ELF-1 (cell line): ENCODE measurements around the gene KIF5A.
A peak's percentile ranks its signal among the peaks of the same experiment; 100 is the strongest.
"Not testable (repeated sequence)": the region's sequence is repeated elsewhere in the genome, so short reads cannot be mapped to it uniquely, and the experiment has no call there.

Source experiments
- DNase-seq: peaks from one replicate; pipeline ENCODE4 v3.0.0-alpha.2; 2016; ENCODE audit warnings: low read depth, low spot score

The KIF5A gene

DNA sequence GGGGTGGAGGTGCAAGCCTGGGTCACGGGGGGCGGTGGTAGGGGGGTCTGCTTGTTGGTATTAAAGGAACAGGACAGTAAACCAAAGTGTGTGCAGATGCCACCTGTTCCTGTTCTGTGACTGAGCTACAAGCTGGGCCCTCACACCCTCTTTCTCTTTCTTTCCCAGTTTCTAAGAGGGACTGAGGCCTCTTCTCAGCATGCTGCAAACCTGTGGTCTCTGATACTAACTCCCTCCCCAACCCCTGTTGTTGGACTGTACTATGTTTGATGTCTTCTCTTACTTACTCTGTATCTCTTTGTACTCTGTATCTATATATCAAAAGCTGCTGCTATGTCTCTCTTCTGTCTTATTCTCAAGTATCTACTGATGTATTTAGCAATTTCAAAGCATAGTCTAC lies 34.2 kb downstream of the KIF5A start:
- DNase-seq = no peak

DNA sequence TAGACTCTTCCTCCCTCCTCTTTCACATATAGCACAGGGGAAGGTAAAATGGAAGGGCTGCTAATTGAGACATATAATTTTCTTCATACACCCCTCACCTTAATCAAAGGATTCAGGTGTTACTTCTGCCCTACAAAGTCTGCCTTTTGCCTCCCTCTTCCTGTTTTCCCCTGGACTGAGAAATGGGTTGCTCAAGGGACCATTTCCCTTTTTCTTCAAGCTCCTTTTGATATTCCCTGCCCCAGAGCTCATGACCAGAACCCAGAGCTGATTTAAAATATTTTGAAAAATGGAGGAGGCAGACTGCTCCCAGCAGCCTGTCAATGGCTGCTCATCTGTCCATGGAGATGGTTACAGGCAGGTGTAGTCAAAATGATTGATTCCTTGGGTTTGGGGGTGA lies 34.8 kb downstream of the KIF5A start:
- no peak for DNase-seq

DNA sequence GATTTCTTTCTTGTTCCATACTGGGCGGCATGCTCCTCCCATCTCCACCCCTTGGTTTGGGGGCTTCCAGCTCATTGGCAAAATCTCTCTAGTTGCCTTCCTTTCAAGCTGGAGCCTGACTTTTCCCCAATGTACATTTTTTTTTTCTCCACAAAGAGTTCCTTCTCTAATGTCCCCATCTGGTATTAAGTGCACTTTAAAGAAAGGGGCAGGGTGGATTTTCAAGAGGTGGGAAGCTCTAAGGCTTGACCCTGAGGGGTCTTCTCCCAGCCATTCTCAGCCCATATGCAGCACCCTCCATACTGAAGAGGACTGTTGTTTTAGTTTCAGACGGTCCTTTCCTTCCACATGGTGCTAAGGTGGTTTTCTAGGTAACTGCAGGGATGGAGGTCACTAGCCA lies 35.3 kb downstream of the KIF5A start:
- no peak for DNase-seq

DNA sequence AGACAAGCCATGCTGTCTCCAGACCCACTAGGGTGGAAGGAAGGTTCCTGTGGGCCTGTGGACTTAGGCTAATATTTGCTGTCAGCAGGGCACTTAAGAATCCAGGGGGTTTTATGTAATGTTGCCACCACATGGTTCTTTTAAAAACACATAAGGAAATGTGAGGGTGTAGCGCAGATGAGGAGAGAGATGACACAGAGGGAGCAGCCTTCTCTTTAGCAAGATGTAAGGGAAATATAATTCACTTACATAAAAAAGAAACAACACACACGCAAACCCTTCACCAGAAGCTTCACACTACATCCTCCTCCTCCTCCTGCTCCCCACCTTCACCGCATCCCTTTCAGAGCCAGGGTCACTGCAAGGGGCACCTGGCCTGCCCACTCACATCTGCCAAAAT lies 36.3 kb downstream of the KIF5A start:
- no peak for DNase-seq

DNA sequence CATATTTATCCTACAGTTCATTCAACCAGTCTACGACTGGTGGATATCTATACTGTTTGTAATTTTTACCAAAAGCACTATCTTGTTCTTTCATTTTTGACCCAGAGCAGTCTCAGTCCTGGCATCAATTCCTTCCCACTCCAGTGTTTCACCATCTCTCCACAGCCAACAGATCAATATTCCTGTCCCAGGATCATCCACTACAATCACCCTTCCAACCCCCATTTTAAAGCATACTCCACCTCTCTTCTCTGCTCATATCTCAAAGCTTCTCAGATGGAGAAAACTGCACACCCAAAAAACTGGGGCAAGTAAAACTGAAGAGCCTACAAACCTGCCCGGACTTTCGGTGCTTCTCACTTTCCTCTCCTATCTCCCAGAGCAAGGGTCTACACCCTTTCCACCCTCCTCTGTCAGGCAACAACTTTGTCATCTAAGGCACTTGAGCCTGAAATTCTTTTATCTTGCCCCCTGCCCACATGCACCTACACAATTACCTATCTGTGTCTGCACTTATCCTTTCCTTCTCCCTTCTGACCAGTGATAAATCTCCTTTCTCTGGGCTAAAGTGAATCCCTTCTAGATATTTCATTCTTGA lies 37.1 kb downstream of the KIF5A start:
- no peak for DNase-seq

DNA sequence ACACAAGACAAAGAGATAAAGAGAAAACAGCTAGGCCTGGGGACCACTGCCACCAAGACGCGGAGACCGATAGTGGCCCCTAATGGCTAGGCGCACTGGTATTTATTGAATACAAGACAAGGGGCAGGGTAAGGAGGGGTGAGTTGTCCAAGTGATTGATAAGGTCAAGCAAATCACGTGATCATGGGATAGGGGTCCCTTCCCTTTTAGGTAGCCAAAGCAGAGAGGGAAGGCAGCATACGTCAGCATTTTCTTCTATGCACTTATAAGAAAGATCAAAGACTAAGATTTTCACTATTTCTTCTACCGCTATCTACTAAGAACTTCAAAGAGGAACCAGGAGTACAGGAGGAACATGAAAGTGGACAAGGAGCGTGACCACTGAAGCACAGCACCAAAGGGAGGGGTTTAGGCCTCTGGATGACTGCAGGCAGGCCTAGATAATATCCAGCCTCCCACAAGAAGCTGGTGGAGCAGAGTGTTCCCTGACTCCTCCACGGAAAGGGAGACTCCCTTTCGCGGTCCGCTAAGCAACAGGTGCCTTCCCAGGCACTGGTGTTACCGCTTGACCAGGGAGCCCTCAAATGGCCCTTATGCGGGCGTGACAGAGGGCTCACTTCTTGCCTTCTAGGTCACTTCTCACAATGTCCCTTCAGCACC lies 39.2 kb downstream of the KIF5A start:
- DNase-seq = not testable (repeated sequence)

DNA sequence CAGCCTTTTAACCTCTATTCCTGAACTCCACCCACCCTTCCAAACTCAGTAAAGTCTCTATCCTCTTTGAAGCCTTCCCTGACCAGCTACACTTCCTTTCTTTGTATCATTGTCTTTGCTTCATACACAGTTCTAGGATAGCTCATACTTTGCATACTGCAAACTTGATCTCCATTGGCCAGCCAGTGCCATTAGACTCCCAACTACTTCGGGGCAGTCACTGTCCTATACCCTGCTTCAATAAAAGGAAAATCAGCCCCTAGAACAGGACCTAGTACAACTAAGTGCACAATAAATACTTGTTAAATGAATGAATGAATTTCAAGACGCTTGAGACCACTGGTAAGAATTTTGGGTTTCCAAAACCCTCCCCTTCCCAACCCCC lies 40.6 kb downstream of the KIF5A start:
- no peak for DNase-seq

DNA sequence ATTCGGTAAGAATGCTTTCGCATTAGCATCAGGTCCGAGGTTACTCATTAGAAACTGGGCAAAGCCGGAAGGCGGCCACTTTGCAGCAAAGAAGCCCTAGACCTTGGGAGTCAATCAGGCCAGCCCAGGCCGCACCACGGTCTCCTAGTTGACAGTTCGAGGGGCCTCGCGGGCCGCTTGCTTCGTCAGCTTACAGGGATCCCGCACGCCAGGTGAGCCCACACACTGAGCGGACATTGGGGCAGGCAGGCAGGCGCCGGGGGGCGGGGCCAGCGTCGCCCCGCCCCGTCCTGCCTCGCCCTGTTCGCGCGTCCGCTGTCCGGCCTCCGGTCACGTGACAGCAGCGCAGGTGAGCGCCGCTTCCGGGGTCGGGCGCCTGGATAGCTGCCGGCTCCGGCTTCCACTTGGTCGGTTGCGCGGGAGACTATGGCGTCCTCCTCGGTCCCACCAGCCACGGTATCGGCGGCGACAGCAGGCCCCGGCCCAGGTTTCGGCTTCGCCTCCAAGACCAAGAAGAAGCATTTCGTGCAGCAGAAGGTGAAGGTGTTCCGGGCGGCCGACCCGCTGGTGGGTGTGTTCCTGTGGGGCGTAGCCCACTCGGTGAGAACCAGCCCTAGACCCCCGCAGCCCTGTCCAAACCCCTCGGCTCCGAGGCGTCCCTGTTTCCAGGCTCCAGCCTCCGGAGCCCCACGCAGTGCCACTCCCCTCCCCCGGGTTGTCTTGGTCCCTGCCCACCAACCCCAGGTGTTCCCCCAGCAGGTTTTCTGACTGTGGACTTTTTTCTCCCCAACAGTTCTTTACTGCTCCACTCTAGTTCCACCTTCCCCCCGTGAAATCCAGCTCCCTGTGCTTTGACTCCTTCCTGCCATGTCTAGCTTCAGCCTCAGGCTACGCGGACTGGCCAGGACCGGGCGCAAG lies 41.3 kb downstream of the KIF5A start, which contains the start of gene PIP4K2C:
Gene PIP4K2C (plus strand): TSS at position 329 of the 918 bp plus-strand sequence. CDS start 98 bp downstream, at position 427.
- DNase-seq = peak; percentile 97

DNA sequence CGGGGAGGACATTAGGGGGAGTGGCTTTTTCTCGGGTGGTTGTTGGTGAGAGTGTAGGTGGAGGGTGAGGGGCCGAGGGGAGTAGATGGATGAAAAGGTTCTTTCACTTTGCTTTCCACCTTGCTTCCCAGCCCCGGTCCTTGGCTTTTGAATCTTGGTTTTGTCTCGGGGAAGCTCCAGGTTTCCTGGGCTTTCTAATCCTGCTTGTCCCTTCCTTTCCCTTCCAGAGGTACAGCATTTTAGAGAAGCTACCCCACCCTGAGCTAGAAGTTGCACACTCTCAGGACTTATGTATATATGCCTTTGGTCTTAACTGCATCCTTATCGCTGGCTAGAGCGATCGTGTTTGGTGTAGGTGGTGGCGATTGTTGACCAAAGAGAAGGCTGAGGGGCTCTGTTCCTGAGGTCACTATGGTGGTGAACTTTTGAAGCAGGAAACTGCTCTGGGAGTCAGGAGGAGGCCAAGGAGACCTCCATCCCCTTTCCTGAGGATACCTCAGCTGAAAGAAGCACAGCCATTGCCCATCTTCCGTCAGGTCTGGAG lies 42.0 kb downstream of the KIF5A start:
- DNase-seq = no peak

DNA sequence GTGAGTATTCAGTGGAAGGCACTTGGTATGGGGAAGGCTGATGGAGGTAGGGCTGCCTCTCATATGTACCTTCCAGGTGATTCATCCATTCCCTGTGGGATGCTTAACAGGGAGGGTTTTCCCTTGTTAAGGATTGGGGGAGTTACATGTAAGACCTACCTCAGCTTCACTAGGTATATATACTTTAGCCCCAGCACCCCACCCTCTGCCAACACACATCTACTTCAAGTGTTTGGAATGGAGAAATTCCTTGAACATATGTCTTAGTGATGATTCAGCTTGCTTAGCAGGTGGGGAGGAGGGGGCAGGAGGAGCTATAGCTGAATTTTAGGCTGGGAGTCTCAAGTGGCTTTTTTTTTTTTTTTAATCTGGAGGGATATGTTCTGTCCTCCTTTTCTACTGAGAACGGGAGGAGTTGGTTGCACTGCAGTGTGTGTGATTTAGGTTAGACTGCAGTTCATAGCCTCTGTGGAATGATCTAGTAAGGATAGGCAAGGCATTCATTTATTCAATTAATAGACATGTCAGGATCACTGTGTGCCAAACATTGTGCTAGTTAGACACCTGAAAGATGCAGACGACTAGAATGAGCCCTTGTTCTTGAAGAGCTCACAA lies 42.8 kb downstream of the KIF5A start:
- no peak for DNase-seq

DNA sequence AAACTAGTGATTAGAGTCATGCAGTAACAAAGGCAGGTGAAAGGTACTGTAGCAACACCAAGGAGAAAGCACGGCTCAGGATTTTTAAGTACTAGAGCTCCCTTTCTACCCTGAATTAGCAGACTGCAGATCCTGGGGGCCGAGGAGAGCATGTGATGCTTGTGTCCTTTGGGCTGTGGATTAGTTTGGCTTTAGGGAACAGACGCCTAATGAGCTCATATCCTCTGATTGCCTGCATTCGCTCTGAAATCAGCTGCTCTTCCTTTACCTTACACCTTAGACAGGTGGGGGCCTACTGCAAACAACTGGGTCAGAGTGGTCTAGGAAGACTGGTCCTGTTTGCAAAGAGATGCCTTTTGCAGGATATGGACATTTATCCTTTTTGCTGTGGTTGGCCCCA lies 43.3 kb downstream of the KIF5A start:
- DNase-seq = no peak

DNA sequence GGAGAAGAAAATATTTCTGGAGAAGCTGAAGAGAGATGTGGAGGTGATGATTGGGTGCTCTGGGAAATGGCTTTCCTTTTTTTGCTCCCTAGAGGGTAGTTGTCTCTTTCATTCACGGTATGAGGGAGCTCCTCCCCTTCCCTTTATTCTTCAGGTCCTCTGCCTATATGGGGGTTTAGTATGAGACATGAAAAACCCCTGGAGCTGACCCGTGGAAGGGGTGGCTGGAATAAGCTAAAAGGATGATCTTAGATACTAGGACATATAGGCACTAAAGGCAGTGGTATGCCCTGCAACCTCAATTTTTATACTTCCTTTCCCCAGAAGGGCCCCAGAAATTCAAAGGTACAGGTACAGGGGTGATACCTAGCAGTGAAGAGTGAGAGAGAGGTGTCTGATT lies 50.6 kb downstream of the KIF5A start:
- DNase-seq = no peak

DNA sequence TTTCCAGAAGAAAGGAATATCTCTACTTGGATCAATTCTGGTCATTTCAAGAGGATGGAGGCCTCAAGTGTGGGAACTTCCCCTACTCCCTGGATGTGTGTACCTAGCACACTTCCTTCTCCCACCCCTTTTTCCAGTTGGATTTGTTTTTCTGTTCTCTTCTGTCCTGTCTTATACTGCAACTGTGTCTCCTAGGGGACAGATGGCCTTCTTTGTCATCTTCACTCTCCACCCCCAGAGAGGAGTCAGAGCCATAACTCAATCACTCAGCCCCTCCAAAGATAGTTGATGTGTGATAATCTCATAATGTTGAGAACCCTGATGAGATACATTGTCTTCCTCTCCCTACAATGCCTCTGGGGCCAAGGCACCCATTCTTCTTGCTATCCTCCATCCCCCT lies 52.7 kb downstream of the KIF5A start:
- no peak for DNase-seq

DNA sequence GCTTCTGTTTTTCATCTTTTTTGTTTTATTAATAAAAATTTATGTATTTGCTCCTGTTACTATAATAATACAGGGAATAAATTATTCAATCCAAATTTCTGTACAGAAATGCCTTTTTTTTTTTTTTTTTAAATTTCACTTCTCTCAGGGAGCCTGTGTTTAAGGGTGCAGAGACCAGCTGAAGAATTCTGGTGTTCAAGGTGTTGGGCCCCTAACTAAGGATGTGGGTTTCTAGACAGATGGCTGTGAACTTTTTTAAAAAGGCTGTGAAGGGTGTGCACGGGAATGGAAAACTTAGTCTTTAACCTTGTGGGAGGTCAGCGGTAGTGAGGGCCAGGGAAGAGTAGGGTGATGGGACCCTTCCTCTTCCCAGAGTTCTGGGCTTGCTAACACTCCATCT lies 53.5 kb downstream of the KIF5A start:
- no peak for DNase-seq

DNA sequence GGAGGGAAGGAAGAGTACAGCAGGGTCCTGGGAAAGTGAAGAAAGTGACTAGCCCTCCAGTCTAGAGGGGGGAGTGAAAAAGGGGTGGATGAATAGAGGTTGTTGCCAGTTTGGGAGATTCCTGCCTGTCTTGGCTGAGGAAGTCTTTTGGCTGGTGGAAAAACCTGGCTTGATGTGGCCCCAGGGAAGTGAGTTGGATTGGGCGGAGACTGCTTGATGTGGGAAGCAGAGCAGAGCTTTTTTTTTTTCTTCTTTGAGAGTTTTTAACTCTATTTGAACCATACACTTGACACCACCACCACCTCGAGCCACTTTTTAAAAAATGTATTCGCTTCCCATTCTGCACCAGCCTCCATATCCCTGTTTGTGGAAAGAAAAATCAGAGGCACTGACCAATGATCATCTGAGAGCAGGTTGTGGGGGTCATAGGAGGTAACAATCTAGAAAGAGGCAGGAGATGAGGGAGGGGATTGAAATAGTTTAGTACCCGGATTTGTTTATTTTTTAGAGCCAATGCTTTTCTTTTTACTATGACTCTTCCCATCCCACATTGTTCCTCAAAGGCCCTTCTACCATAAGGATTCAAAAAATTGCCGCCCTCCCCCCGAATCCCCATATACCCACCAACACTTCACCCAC lies 54.1 kb downstream of the KIF5A start:
- DNase-seq = peak; percentile 88

DNA sequence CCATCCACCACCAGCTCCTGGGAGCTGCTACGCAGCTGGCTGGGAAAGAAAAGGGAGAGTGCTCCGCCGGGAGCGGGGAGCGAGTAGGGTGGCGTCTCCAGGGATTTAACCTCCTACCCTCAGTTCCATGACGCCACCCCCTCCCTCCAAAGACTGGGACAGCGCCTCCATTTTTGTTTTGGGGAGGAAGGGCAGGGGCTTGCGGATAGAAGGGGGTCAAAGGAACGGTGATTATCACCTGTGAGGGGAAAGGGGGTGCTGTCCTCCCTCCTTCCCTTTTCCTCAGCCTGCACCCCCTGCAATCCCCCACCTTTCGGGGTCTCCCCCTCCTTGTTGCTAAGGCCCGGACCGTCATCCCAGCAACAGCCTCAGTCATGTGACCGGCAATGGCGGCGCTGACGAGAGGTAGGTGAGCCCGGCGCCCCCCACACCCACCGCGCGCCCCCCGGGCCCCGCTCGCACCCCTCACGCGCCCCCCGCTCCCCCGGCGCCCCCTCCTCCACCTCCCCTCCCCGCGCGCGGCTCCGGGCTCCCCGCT lies 54.7 kb downstream of the KIF5A start, which contains the start of gene DTX3:
Gene DTX3 (plus strand): TSS at position 371 of the 538 bp plus-strand sequence. CDS start 1,694 bp downstream, outside the sequence.
- no peak for DNase-seq

DNA sequence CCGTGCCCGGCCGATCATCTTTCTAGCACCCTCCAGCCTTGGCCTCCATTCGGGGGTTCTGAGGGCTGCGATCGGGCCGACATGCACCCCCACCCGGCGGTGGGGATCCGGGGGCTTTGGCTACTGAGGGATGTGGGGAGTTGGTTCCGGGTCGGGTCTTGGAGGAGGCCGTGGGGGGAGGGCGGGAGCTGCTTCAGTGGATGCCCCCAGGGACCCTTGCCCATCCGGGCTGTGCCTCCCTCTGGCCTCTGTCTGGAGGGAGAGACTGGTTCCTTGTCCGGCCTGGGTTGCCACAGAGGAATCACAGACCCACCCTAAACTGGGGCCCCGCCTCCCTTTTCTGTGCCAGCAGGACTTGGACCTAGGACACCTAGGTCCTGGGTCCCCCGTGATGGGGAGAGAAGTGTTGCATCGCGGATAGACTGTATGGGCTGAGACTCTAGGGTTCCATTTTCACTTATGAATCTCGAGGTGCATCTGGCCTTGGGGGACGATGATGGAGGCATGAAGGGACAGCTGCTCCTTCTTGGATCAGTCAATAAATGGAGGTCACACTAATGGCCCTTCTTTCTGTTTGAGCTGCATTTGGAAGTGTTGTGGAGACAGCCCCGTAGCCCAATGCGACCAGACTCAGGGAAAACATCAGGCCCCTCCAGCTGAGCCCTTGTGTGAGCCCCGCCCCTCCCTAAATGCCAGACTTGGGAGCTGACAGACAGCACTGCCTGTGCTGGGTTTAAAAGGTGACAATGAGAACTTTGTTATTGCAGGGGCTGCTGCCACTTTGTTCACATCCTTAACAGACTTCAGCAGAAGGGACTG lies 55.4 kb downstream of the KIF5A start:
- DNase-seq = peak; percentile 46

DNA sequence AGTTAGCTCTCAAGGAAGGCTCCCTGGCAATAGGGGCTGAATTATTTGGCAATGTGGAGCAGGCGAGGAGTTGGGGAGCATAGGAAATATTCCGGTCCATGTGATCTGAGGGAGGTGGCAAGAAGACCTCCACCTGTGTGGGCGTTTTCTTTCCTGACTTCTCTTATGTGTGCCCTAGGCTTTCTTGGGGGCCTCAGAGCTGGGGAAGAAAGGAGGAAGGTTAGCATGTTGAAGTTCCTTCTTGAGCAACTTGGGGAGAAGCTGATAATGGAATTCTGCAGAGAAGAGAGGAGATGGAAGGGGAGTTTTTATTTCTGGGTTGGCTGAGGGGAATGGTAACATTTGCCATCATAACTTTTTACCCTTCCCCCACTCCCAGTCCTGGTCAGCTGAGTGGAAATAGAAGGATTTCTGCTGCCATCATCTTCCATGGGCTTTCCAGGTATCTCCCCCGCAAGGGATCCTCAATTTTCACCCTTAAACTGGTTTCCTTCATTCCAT lies 56.0 kb downstream of the KIF5A start:
- DNase-seq = no peak

DNA sequence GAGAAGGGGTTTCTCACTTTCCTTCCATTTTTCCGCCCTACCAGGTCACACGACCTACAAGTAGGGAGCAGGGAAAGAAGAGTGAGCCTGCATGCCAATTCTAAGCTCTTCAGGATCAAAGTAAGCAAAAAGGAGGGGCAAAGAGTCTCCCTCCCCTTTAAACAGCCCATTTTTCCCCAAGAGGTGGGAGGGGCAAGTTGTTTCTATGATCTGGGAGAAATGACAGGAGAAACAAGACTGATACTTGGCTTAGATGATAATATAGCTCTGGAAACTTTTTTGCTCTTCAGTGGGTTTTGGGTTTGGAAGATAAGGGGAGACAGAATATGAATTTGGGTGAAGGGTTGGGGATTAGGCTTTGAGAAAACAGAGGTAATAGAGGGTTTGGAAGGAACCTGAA lies 56.6 kb downstream of the KIF5A start:
- no peak for DNase-seq

DNA sequence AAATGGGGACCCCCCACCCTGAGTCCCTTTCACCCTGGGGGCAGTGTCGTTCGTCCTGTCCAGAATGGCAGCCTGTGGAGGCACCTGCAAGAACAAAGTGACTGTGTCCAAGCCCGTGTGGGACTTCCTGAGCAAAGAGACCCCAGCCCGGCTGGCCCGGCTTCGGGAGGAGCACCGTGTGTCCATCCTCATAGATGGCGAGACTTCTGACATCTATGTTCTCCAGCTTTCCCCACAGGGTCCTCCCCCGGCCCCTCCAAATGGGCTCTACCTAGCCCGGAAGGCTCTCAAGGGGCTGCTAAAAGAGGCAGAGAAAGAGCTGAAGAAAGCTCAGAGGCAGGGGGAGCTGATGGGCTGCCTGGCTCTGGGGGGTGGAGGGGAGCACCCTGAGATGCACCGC lies 57.0 kb downstream of the KIF5A start:
- no peak for DNase-seq
